HepG2 (cell line): Measurements from ENCODE around the gene PLEKHM2. TPM values are rescaled to one million over a fixed set of nuclear protein-coding genes. Genes with fewer than 3 reads are reported as not detected.

ENCODE experiments used
- ATRX ChIP-seq: sonication (generic); formaldehyde crosslinking; IDR thresholded peaks from 2 replicates; pipeline ENCODE4 v1.4.0; 2020; ENCODE audit warnings: missing genetic modification reagents, borderline replicate concordance
- CBX5 ChIP-seq: sonication (generic); formaldehyde crosslinking; IDR thresholded peaks from 2 replicates; pipeline ENCODE4 v1.4.0; 2020; ENCODE audit warnings: missing genetic modification reagents, borderline replicate concordance
- DMAP1 ChIP-seq: IDR thresholded peaks from 2 replicates; pipeline ENCODE4 v1.6.1; 2016
- DZIP1 ChIP-seq: sonication (generic); formaldehyde crosslinking; IDR thresholded peaks from 2 replicates; pipeline ENCODE4 v1.5.0; 2020; ENCODE audit warnings: mild to moderate bottlenecking, missing genetic modification reagents
- FOXK2 ChIP-seq: fragments of 450-650 bp; IDR thresholded peaks from 2 replicates; pipeline ENCODE4 v1.6.1; 2016
- GZF1 ChIP-seq: sonication (generic); formaldehyde crosslinking; IDR thresholded peaks from 2 replicates; pipeline ENCODE4 v1.5.1; 2020; ENCODE audit warnings: mild to moderate bottlenecking, missing genetic modification reagents
- HNF1B ChIP-seq: sonication (generic); formaldehyde crosslinking; IDR thresholded peaks from 2 replicates; pipeline ENCODE4 v1.5.1; 2020; ENCODE audit warnings: mild to moderate bottlenecking, moderate library complexity, missing genetic modification reagents
- IKZF4 ChIP-seq: sonication (generic); formaldehyde crosslinking; IDR thresholded peaks from 2 replicates; pipeline ENCODE4 v1.5.1; 2020; ENCODE audit warnings: borderline replicate concordance, mild to moderate bottlenecking, low read depth, missing genetic modification reagents; ENCODE audit errors: not compliant biosample characterization
- JUND ChIP-seq: sonication (generic); formaldehyde crosslinking; IDR thresholded peaks from 2 replicates; pipeline ENCODE4 v1.8.0; 2022; ENCODE audit warnings: mild to moderate bottlenecking, missing genetic modification reagents
- KDM5B ChIP-seq: sonication (generic); formaldehyde crosslinking; IDR thresholded peaks from 2 replicates; pipeline ENCODE4 v1.4.0; 2020; ENCODE audit warnings: missing genetic modification reagents, mild to moderate bottlenecking, borderline replicate concordance
- KLF13 ChIP-seq: sonication (generic); formaldehyde crosslinking; IDR thresholded peaks from 2 replicates; pipeline ENCODE4 v1.4.0; 2020; ENCODE audit warnings: mild to moderate bottlenecking, missing genetic modification reagents
- NFKB2 ChIP-seq: sonication (generic); formaldehyde crosslinking; IDR thresholded peaks from 2 replicates; pipeline ENCODE4 v1.4.0; 2020; ENCODE audit warnings: missing genetic modification reagents, borderline replicate concordance
- PHF5A ChIP-seq: IDR thresholded peaks from one replicate; pipeline ENCODE4 v1.6.1; 2018; ENCODE audit warnings: low read depth, missing genetic modification reagents; ENCODE audit not compliant: unreplicated experiment
- RARA ChIP-seq: IDR thresholded peaks from 2 replicates; pipeline ENCODE4 v1.6.1; 2016; ENCODE audit warnings: missing genetic modification reagents, missing compliant biosample characterization
- RFX5 ChIP-seq: IDR thresholded peaks from 2 replicates; pipeline ENCODE4 v1.6.1; 2011; ENCODE audit warnings: low read depth, low read length, improper control_type of control experiment
- SOX13 ChIP-seq, 3 experiments: fragments of 450-650 bp in 1 of 3; sonication (generic) in 1 of 3; formaldehyde crosslinking in 1 of 3; IDR thresholded peaks in 2 of 3; conservative IDR thresholded peaks in 1 of 3; 2 replicates each; pipeline versions ENCODE4 v1.5.0 to v1.6.1; 2016 to 2020; ENCODE audit warnings: antibody characterized with exemption in 1 of 3, mild to moderate bottlenecking in 1 of 3, missing compliant biosample characterization in 1 of 3, missing genetic modification reagents in 1 of 3, moderate library complexity in 1 of 3
- TFAP4 ChIP-seq: sonication (generic); IDR thresholded peaks from 2 replicates; pipeline ENCODE4 v1.6.1; 2016; ENCODE audit warnings: low read depth, borderline replicate concordance
- ZBTB7B ChIP-seq: sonication (generic); formaldehyde crosslinking; IDR thresholded peaks from 2 replicates; pipeline ENCODE4 v1.4.0; 2020; ENCODE audit warnings: missing genetic modification reagents
- ZC3H13 ChIP-seq: sonication (generic); formaldehyde crosslinking; IDR thresholded peaks from 2 replicates; pipeline ENCODE4 v1.8.1; 2023; ENCODE audit warnings: mild to moderate bottlenecking, missing genetic modification reagents, moderate library complexity
- ZFP41 ChIP-seq: sonication (generic); formaldehyde crosslinking; IDR thresholded peaks from 2 replicates; pipeline ENCODE4 v1.4.0; 2020; ENCODE audit warnings: mild to moderate bottlenecking, missing genetic modification reagents, borderline replicate concordance
- ZNF256 ChIP-seq: sonication (generic); formaldehyde crosslinking; conservative IDR thresholded peaks from 2 replicates; pipeline ENCODE4 v1.4.0; 2020; ENCODE audit warnings: missing genetic modification reagents
- ZNF350 ChIP-seq: sonication (generic); formaldehyde crosslinking; IDR thresholded peaks from 2 replicates; pipeline ENCODE4 v1.4.0; 2020; ENCODE audit warnings: mild to moderate bottlenecking, low read depth, missing genetic modification reagents, borderline replicate concordance
- ZNF503 ChIP-seq: sonication (generic); formaldehyde crosslinking; IDR thresholded peaks from 2 replicates; pipeline ENCODE4 v1.4.0; 2020; ENCODE audit warnings: missing genetic modification reagents
- ZNF775 ChIP-seq: sonication (generic); formaldehyde crosslinking; IDR thresholded peaks from 2 replicates; pipeline ENCODE4 v1.4.0; 2020; ENCODE audit warnings: missing genetic modification reagents, mild to moderate bottlenecking, moderate library complexity, borderline replicate concordance
- ZNF777 ChIP-seq: sonication (generic); formaldehyde crosslinking; IDR thresholded peaks from 2 replicates; pipeline ENCODE4 v1.4.0; 2020; ENCODE audit warnings: missing genetic modification reagents
- polyA plus RNA-seq, 8 experiments: library from polyadenylated mRNA; depleted of rRNA in 3 of 8; stranded (reverse) in 7 of 8; unstranded in 1 of 8; fragments of >200 nt; fragmentation: Illumina TruSeq in 4 of 8; extraction: Trizol in 4 of 8; gene quantifications; 2 replicates each; pipeline versions ENCODE4 v1.2.1 to v1.2.3, GENCODE V29; 2011 to 2016; ENCODE audit warnings: low read depth in 4 of 8, missing spikeins in 1 of 8, mixed read lengths in 1 of 8; ENCODE audit not compliant: insufficient read depth in 1 of 8
- total RNA-seq, 5 experiments: library from RNA; depleted of rRNA; stranded (reverse); fragments of >200 nt; fragmentation: Illumina TruSeq; extraction: Trizol; gene quantifications; 2 replicates each; pipeline ENCODE4 v1.2.3, GENCODE V29; 2016; ENCODE audit warnings: low read depth in 1 of 5

Gene PLEKHM2
- total and polyA plus RNA-seq, 2 of the 13 experiments (the other 11 are each of a cell fraction or from before 2014, with no cell fraction given), result 16.5 to 27.3 TPM

- no peak for TF ChIP-seq JUND (CRISPR knock-in tag)
- no peak for TF ChIP-seq DMAP1 (CRISPR knock-in tag)
- TF ChIP-seq PHF5A (CRISPR knock-in tag), result no peak
- TF ChIP-seq ZNF777 (CRISPR knock-in tag), result no peak
- TF ChIP-seq CBX5 (CRISPR knock-in tag), result no peak
- TF ChIP-seq RFX5, result no peak
- TF ChIP-seq IKZF4 (CRISPR knock-in tag), result no peak
- TF ChIP-seq ZNF256 (CRISPR knock-in tag), result no peak
- TF ChIP-seq ZNF503 (CRISPR knock-in tag), result no peak
- TF ChIP-seq HNF1B, result peak; percentile 51; the same call in 1 of the 2 replicates
- no peak for TF ChIP-seq ZNF775 (CRISPR knock-in tag)
- TF ChIP-seq ZFP41, result no peak
- no peak for TF ChIP-seq FOXK2
- peak; percentile 9; the same call in 1 of the 2 replicates for TF ChIP-seq TFAP4
- TF ChIP-seq ZBTB7B, result peak; percentile 86
- TF ChIP-seq GZF1 (CRISPR knock-in tag), result no peak
- TF ChIP-seq DZIP1 (CRISPR knock-in tag), result no peak
- no peak for TF ChIP-seq NFKB2 (CRISPR knock-in tag)
- TF ChIP-seq KLF13 (CRISPR knock-in tag), result no peak
- TF ChIP-seq ZC3H13 (CRISPR knock-in tag), result 0 out of 2 replicates have a peak, but pooled peaks have one; percentile 74
- no peak for TF ChIP-seq RARA (CRISPR knock-in tag)
- no peak for TF ChIP-seq ATRX (CRISPR knock-in tag)
- TF ChIP-seq ZNF350 (CRISPR knock-in tag), result no peak
- TF ChIP-seq KDM5B (CRISPR knock-in tag), result 0 out of 2 replicates have a peak, but pooled peaks have one; percentile 0
- no peak for TF ChIP-seq SOX13 (IDR thresholded peaks at IDR 0.05)
- TF ChIP-seq SOX13 (CRISPR knock-in tag; conservative IDR thresholded peaks at IDR 0.05 in 1 of 2, IDR thresholded peaks at IDR 0.05 in 1 of 2), result no peak
Observed at GRCh38 chr1:15734901-15735300, 50.8 kb downstream of the PLEKHM2 start (continued).
